Activated T-cell treated with anti-CD3 and anti-CD28 coated beads for 4 hours (primary cell): ENCODE data around the gene ABCA5.

ENCODE experiments used
- DNase-seq: peaks from one replicate; pipeline ENCODE4 v3.0.0-alpha.2; 2020

ABCA5 gene

DNA sequence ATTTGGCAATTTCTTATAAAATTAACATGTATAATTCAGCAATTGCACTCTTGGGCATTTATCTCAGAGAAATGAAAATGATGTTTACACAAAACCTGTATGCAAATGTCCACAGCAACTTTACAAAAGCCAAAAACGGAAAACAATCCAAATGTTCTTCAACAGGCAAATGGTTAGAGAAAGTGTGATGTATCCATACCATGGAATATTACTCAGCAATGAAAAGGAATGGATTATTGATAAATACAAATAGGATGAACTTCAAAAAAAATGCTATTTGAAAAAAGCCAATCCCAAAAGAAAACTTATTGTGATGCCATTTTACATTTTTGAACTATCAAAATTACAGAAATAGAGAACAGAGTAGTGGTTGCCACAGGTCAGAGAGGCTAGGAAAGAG lies 61.1 kb downstream of the ABCA5 start:
- no peak for DNase-seq

GRCh38 chr17:69254187-69254586 lies 72.7 kb downstream of the ABCA5 start:
- no peak for DNase-seq

DNA sequence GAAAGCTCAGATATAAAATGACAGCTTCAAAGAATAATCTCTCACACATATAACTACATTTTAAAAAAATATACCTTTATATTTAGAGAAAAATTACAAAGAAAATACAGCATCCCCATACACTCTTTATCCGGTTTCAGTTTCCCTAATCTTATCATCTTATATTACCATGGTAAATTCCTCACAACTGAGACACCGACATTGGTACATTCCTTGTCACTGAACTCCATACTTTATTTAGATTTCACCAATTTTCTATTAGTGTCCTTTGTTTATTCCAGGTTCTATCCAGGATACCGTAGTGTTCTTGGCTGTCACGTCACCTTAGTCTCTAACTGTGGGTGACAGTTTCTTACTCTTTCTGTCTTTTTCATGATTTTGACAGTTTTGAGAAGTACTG lies 76.3 kb downstream of the ABCA5 start:
- DNase-seq = no peak

DNA sequence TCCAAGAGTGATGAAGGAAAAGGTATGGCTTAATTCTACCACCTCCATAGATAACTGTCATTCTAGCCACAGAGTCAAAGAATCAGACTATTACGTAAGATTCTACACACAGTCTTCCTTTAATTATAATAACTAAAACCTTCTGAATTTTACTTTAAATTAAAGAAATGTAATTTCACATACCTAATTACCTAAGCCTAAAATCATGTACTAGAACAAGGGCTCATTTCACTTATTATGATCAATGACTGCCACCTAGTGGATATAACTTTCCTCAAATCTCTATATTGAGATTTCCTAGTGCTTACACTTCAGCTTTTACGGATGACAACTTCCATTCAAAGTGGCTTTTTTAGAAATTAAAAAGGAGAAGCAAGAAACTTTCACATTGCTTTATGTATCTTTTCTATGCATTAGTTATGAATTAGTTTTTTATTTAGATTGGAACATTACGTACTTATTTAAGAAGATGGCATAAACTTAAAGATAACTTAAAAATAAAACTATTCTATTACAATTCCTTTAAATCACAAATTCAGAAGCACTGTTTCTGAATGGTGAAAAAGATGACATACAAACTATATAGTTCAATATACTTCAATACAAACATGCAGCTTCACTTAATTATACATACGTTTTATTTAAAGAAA lies 80.1 kb downstream of the ABCA5 start:
- DNase-seq = no peak

DNA sequence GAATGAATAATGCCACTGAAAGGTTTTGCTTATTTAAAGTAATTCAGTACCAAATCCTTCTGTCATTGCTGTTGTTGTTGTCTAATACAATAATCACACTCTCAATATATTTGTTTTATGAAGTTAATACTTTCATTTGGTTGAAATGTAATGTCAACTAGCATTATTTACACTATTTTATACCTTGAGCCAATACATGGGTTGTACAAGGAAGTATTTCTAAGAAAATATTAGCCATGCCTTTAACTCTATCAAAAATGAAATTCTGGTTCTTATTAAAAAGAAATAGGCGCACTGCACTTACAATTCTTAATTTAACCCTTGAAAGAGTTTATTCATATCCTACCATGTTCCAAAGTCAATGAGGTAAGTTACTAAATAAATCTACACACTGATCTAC lies 80.7 kb downstream of the ABCA5 start:
- no peak for DNase-seq

DNA sequence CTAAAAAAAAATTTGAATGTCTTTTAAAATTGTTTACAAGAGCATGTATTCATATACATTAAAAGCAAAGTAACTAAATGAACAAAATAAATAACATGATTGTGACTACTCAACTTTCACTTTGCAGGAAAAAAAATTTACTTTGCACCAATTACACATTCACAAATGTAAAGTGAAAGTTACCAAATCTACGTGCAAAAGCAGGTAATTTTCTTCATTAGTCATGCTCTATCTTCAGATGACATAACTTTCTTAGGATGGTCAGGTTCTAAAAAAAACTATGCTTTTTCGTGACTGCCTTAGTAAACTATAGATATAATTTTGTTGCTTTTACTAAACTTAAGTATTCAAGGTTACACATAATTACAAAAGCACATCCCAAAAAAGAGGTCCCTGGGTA lies 81.3 kb downstream of the ABCA5 start:
- no peak for DNase-seq

DNA sequence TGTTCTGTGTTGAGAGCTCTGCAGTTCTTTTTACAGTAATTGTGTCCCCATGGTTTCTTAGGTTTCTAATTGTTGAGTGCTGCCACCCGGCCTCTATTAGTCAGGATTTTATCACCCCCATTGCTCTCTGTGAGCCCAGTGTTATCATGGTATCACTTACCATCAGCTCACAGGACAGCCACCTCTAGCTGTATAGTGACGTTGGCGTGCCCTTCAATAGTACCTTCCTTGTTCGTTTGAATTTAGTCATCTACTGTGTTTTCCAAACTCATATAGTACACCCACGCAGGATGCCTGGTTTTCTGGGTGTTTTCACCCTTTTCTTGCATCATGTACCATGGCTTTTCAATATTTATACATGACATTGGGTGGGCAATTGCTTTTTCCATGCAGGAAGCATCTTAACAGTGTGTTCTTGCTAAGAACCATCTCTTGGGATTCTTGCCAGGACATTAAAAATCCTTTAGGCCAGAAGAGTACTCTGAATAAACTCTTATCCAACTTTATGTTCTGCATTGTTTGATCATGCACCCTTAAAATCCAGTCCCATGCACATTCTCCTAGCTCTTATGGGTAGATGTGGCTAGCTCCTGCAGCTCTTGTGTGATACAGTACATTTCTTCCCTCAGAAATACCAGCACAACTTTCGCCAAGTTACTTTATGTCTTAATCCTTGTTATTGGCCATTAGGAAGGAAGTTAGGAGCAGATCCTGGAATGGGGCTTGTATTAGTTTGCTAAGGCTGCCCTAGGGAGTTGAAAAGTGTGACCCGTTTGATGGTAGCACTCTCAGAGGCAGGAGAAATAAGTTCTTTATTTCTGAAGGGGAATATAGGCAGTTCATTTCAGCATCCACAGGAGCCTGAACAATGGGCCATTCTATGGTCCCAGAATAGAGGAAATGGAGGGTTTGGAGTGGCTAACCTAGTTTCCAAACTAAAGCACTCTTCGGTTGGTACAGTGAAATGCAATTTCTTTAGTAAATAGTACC lies 87.0 kb downstream of the ABCA5 start:
- DNase-seq = no peak

- DNase-seq = no peak
Observed at GRCh38 chr17:69236946-69237345, 90.0 kb downstream of the ABCA5 start.

DNA sequence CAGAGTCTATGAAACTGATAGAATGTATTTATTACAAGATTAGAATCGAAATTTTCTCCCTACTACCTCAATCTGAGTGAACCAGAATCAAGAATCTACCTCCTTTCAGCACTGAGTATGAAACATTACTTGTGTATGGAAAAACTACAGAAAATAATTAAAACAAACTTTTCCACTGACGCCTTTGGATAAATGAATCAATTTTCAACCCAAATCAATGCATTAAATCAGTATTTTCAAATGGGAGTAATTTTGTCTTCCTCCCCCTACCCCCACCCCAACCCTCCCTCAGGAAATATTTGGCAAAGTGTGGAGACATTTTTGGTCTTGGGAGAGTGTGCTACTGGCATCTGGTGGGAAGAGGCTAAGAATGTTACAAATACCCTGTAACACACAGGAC lies 90.5 kb downstream of the ABCA5 start:
- DNase-seq = no peak

GRCh38 chr17:69235338-69236058 lies 91.4 kb downstream of the ABCA5 start:
- peak; percentile 39 for DNase-seq

GRCh38 chr17:69232650-69233049 lies 94.3 kb downstream of the ABCA5 start:
- DNase-seq = no peak

- DNase-seq = no peak
Observed at GRCh38 chr17:69231521-69231920, 95.4 kb downstream of the ABCA5 start.

- DNase-seq = no peak
Observed at GRCh38 chr17:69230939-69231338, 96.0 kb downstream of the ABCA5 start.

DNA sequence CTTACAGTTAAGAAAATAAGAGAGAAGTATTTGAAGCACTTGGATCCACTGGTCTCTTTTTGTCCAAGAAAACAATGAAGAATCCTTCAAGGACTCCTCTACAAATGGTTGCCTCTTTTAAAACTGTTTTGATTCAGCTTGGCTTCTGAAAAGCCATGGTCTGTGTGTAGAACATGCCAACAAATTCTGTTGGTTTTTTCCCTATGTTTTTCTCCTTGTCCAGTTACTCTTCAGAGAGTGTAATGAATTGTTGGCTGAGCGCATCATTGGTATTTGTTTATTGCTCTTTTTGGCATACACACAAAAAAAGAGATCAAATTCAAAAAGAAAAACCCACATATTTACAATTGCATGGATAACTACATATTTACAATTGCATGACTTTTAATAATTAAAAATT lies 98.4 kb downstream of the ABCA5 start, which contains the start of gene ABCA10:
Gene ABCA10 (minus strand): TSS at position 249 of the 400 bp plus-strand sequence. CDS start 3,466 bp downstream, outside the sequence.
- no peak for DNase-seq

DNA sequence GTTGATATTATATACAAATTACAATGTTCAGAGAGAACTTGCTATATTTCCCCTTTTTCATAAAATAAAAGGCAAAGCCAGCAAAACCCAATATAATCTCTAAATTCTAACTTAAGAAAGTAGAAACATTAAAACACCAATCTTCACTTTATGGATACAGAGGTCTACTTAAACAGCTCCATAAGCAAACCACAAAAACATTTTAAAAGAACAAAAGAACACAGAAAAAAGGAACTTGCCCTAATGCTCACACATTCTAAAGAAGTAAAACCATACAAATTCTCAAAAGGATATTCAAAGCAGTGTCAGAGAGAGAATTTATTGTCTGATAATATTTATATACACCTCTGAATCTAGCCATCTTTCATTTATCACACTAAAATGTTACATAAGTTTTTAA lies 98.9 kb downstream of the ABCA5 start:
- no peak for DNase-seq

GRCh38 chr17:69227541-69227940 lies 99.4 kb downstream of the ABCA5 start:
- DNase-seq = no peak

DNA sequence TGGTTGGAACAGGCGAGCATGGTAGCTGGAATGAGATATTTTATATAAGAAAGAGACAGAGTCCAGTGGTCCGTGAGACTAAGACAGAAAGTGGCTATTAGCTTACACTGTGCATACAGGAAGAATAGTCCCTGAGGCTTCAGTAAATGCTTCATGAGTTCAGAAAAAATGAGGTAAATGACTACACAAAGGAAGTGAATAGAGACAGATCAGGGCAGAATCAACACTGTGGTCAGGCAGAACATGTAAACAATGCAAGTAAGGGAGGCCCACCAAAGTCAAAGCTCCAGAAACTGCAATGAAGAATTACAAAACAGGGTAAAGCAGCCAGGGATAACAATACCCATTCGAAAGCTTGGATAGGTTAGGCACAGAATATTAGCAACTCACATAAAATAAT lies 103.1 kb downstream of the ABCA5 start:
- no peak for DNase-seq

GRCh38 chr17:69222707-69223258 lies 104.2 kb downstream of the ABCA5 start:
- DNase-seq = no peak

- no peak for DNase-seq
Observed at GRCh38 chr17:69220098-69220497, 106.8 kb downstream of the ABCA5 start.

GRCh38 chr17:69218986-69219385 lies 107.9 kb downstream of the ABCA5 start:
- no peak for DNase-seq

GRCh38 chr17:69213059-69213813 lies 113.7 kb downstream of the ABCA5 start:
- DNase-seq = no peak

DNA sequence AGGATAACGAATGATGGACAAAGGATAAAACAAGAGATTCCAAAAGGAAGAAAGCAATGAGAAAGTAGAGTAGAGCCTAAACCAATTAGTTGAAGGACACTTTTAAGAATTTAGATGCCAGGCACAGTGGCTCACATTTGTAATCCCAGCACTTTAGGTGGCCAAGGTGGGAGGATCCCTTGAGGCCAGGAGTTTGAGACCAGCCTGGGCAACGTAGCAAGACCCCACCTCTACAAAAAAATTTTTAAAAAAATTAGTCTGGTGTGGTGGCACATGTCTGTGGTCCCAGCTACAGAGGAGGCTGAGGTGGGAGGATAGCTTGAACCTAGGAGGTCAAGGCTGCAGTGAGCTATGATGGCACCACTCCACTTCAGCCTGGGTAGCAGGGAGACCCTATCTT lies 118.3 kb downstream of the ABCA5 start:
- no peak for DNase-seq
